SK-N-MC (cell line): ENCODE results near the gene DOCK9.

Experiments
- EZH2 ChIP-seq: fragments of 200-600 bp; sonication (generic); IDR thresholded peaks from one replicate; pipeline ENCODE4 v1.6.1; 2017; ENCODE audit warnings: antibody characterized with exemption
- POLR2AphosphoS5 ChIP-seq: IDR thresholded peaks from 2 replicates; pipeline ENCODE4 v1.6.1; 2012; ENCODE audit warnings: mild to moderate bottlenecking, low read depth, low read length, borderline replicate concordance

- TF ChIP-seq EZH2, result no peak
- TF ChIP-seq POLR2AphosphoS5, result no peak
Observed at GRCh38 chr13:98878486-98879126, 99.3 kb downstream of the DOCK9 start.
